GM12891 (cell line): ENCODE data around the gene FLYWCH2.

ENCODE experiments used
- POLR2A ChIP-seq: IDR thresholded peaks from 2 replicates; pipeline ENCODE4 v1.6.1; 2011; ENCODE audit warnings: low read depth, low read length, control low read depth
- POLR2AphosphoS5 ChIP-seq: IDR thresholded peaks from 2 replicates; pipeline ENCODE4 v1.6.1; 2011; ENCODE audit warnings: low read depth, low read length, control low read depth
- TAF1 ChIP-seq: IDR thresholded peaks from 2 replicates; pipeline ENCODE4 v1.6.1; 2011; ENCODE audit warnings: low read depth, low read length, control low read depth

GRCh38 chr16:2857451-2858244 lies 25.4 kb upstream of the FLYWCH2 start, which contains the start of gene PRSS22:
- TF ChIP-seq POLR2A (no peak), TAF1 (no peak), POLR2AphosphoS5 (no peak)
